Kidney tubule cell (primary cell): Measurements from ENCODE around the gene CHODL.

Experiments used
- DNase-seq: peaks from one replicate; pipeline ENCODE4 v3.0.0-alpha.2; 2018; ENCODE audit warnings: low spot score

The CHODL gene

GRCh38 chr21:18289876-18290275 is 45.2 kb downstream of the CHODL start:
- no peak for DNase-seq

GRCh38 chr21:18294100-18294499 is 49.5 kb downstream of the CHODL start:
- no peak for DNase-seq

GRCh38 chr21:18298228-18298627 is 53.6 kb downstream of the CHODL start:
- no peak for DNase-seq
